Measurements from ENCODE around the gene RAB37. TPM values are rescaled to one million over a fixed set of nuclear protein-coding genes. Genes with fewer than 3 reads are reported as not detected.
A peak's percentile ranks its signal among the peaks of the same experiment; 100 is the strongest.

The RAB37 gene
- total and polyA plus RNA-seq, 9 of the 15 experiments (the other 6 are each of a cell fraction or from before 2014, with no cell fraction given) = 0.03 to 0.27 (median 0.11) TPM; not detected in 4

GRCh38 chr17:74796211-74796610, 59.2 kb downstream of the RAB37 start:
- Histone ChIP-seq H3K9me3 (replicated peaks; ENCODE audit: control insufficient read depth, insufficient read depth, low read depth, low read length) (no peaks in the 10 kb centered on the region), H3K4me3 (no peak overlapping the region), H3K4me2 (ENCODE audit: insufficient read depth, low read length) (no peak overlapping the region), H4K20me1 (replicated peaks; ENCODE audit: control insufficient read depth, insufficient read depth, low read length) (0 out of 2 replicates have a peak, but pooled peaks cover 9% of the 10 kb centered on the region), H3K4me1 (replicated peaks in 1 of 2; ENCODE audit: control insufficient read depth in 2 of 2, insufficient read depth in 2 of 2, low read length in 2 of 2) (peaks cover 0 to 5% of the 10 kb centered on the region in 2 experiments; a peak in 1 of 5 replicates), H2AFZ (ENCODE audit: low read depth, low read length) (no peak overlapping the region), H3K27ac (ENCODE audit: extremely low read depth, low read depth, low read length) (no peak overlapping the region), H3K9me1 (ENCODE audit: control insufficient read depth, insufficient read depth, low read length) (no peaks in the 10 kb centered on the region), H3K27me3 (ENCODE audit: control insufficient read depth in 2 of 2, insufficient read depth in 2 of 2, low read length in 2 of 2) (no peaks in the 10 kb centered on the region), H3K36me3 (ENCODE audit: control insufficient read depth, insufficient read depth, low read length) (peaks cover 37% of the 10 kb centered on the region; the same call in 1 of the 3 replicates), H3K79me2 (ENCODE audit: control insufficient read depth, insufficient read depth, low read length) (no peaks in the 10 kb centered on the region), H3K9ac (ENCODE audit: insufficient read depth in 1 of 2, low read depth in 2 of 2, low read length in 2 of 2) (peak overlapping the region in 1 of 2 experiments; percentile 29; a peak in 1 of 4 replicates)
- intact Hi-C loops (cut with micrococcal nuclease) (no loop called here), in situ Hi-C loops (cut with MboI) (no loop called here)
- FAIRE-seq (no peak), ATAC-seq (no peak), DNase-seq (ENCODE audit: extremely low read depth in 1 of 4, low spot score in 3 of 4) (no peak)
- 61% methylated on average over 4 of the region's 4 CpGs for WGBS (ENCODE audit: insufficient coverage, low coverage, missing lambda C conversion rate)
- ChIA-PET POLR2A (interaction anchor here (0.8 to 1.1 kb wide), 3 partner anchors 10 to 66 kb away, joined by 3 to 5 read pairs (median 4); no protein-coding TSS in a partner anchor), CTCF (ENCODE audit: low intra/inter-chr PET ratio) (no interaction called here)
- BruUV-seq (replicated peaks) = no TSS peak
- TF ChIP-seq TAF1 (IDR thresholded peaks at IDR 0.05; ENCODE audit: control insufficient read depth, extremely low read depth, insufficient read depth, low read length, severe bottlenecking) = no peak
- no peak for TF ChIP-seq HNRNPUL1 (IDR thresholded peaks at IDR 0.05; ENCODE audit: low read length)
- no peak for TF ChIP-seq GTF2A2 (tag; IDR thresholded peaks at IDR 0.05)
- no peak for TF ChIP-seq ZNF644 (tag; IDR thresholded peaks at IDR 0.05; ENCODE audit: low read depth)
- TF ChIP-seq ZNF408 (CRISPR knock-in tag; IDR thresholded peaks at IDR 0.05; ENCODE audit: low read depth) = no peak
- TF ChIP-seq SAFB (IDR thresholded peaks at IDR 0.05; ENCODE audit: borderline replicate concordance, low read depth, low read length) = no peak
- TF ChIP-seq NFATC3 (IDR thresholded peaks at IDR 0.05) = no peak
- TF ChIP-seq POLR2B (IDR thresholded peaks at IDR 0.05; ENCODE audit: low read depth, partially characterized antibody) = no peak
- no peak for TF ChIP-seq THAP7 (CRISPR knock-in tag; IDR thresholded peaks at IDR 0.05)
- no peak for TF ChIP-seq ZNF133 (CRISPR knock-in tag; IDR thresholded peaks at IDR 0.05)

Data from K562 (cell line).